H9 (cell line): ENCODE measurements around the gene C1orf141. TPM values are rescaled to one million over a fixed set of nuclear protein-coding genes. Genes with fewer than 3 reads are reported as not detected.

Experiments used
- DNase-seq: peaks from one replicate; pipeline ENCODE4 v3.0.0-alpha.2; 2017
- H2AFZ ChIP-seq: one replicate; pipeline ENCODE4 v1.6.1; 2013; ENCODE audit warnings: mild to moderate bottlenecking, low read length, control low read depth, moderate library complexity
- H2AK5ac ChIP-seq: 2 replicates; pipeline ENCODE4 v1.6.1; 2013; ENCODE audit warnings: low read length, control low read depth, mixed read lengths; ENCODE audit not compliant: insufficient read length
- H2BK120ac ChIP-seq: one replicate; pipeline ENCODE4 v1.6.1; 2013; ENCODE audit warnings: low read depth, mild to moderate bottlenecking, low read length, control low read depth, inconsistent platforms; ENCODE audit not compliant: poor library complexity, severe bottlenecking
- H2BK12ac ChIP-seq: 2 replicates; pipeline ENCODE4 v1.6.1; 2013; ENCODE audit warnings: low read length, control low read depth, mixed read lengths, low read depth; ENCODE audit not compliant: insufficient read length
- H2BK15ac ChIP-seq: 2 replicates; pipeline ENCODE4 v1.6.1; 2013; ENCODE audit warnings: low read depth, low read length, control low read depth
- H2BK20ac ChIP-seq: one replicate; pipeline ENCODE4 v1.6.1; 2013; ENCODE audit warnings: low read depth, mild to moderate bottlenecking, low read length, control low read depth, inconsistent platforms; ENCODE audit not compliant: poor library complexity, severe bottlenecking
- H2BK5ac ChIP-seq: 2 replicates; pipeline ENCODE4 v1.6.1; 2013; ENCODE audit warnings: low read length, control low read depth, mixed read lengths; ENCODE audit not compliant: insufficient read length
- H3K14ac ChIP-seq: 2 replicates; pipeline ENCODE4 v1.6.1; 2013; ENCODE audit warnings: low read length, control low read depth; ENCODE audit not compliant: insufficient read depth
- H3K18ac ChIP-seq: 2 replicates; pipeline ENCODE4 v1.6.1; 2013; ENCODE audit warnings: low read depth, mild to moderate bottlenecking, mixed read lengths, low read length, control low read depth; ENCODE audit not compliant: insufficient read length
- H3K23ac ChIP-seq: 2 replicates; pipeline ENCODE4 v1.6.1; 2013; ENCODE audit warnings: low read length, control low read depth, mixed read lengths, low read depth; ENCODE audit not compliant: insufficient read length
- H3K23me2 ChIP-seq: 2 replicates; pipeline ENCODE4 v1.6.1; 2013; ENCODE audit warnings: low read depth, mild to moderate bottlenecking, mixed read lengths, low read length, control low read depth; ENCODE audit not compliant: insufficient read length, poor library complexity, severe bottlenecking
- H3K27ac ChIP-seq: 2 replicates; pipeline ENCODE4 v1.5.1; 2013; ENCODE audit warnings: low read length, control low read depth, mixed read lengths, low read depth; ENCODE audit not compliant: insufficient read length
- H3K27me3 ChIP-seq: 2 replicates; pipeline ENCODE4 v1.6.1; 2013; ENCODE audit warnings: low read length, control low read depth, inconsistent platforms; ENCODE audit not compliant: insufficient read depth
- H3K4ac ChIP-seq: 2 replicates; pipeline ENCODE4 v1.6.1; 2013; ENCODE audit warnings: low read depth, mild to moderate bottlenecking, control low read depth, inconsistent platforms, low read length, moderate library complexity
- H3K4me1 ChIP-seq: 2 replicates; pipeline ENCODE4 v1.6.1; 2013; ENCODE audit warnings: low read length, control low read depth, inconsistent platforms; ENCODE audit not compliant: insufficient read depth
- H3K4me2 ChIP-seq: 2 replicates; pipeline ENCODE4 v1.6.1; 2013; ENCODE audit warnings: low read length, control low read depth, mixed read lengths; ENCODE audit not compliant: insufficient read length, insufficient read depth
- H3K56ac ChIP-seq: 2 replicates; pipeline ENCODE4 v1.6.1; 2013; ENCODE audit warnings: low read depth, mild to moderate bottlenecking, mixed read lengths, low read length, control low read depth; ENCODE audit not compliant: insufficient read length
- H3K79me1 ChIP-seq: 2 replicates; pipeline ENCODE4 v1.6.1; 2013; ENCODE audit warnings: low read depth, mild to moderate bottlenecking, moderate library complexity, low read length, control low read depth, inconsistent platforms; ENCODE audit not compliant: insufficient read depth, poor library complexity, severe bottlenecking
- H3K79me2 ChIP-seq: 2 replicates; pipeline ENCODE4 v1.6.1; 2013; ENCODE audit warnings: low read length, control low read depth, inconsistent platforms; ENCODE audit not compliant: insufficient read depth
- H3K9ac ChIP-seq: 2 replicates; pipeline ENCODE4 v1.6.1; 2013; ENCODE audit warnings: low read length, control low read depth, mixed read lengths; ENCODE audit not compliant: insufficient read length; ENCODE audit errors: extremely low read depth
- H3K9me3 ChIP-seq: one replicate; pipeline ENCODE4 v1.6.1; 2013; ENCODE audit warnings: low read depth, low read length, inconsistent platforms; ENCODE audit not compliant: control insufficient read depth
- H3T11ph ChIP-seq: one replicate; pipeline ENCODE4 v1.6.1; 2013; ENCODE audit warnings: mild to moderate bottlenecking, low read length, control low read depth, inconsistent platforms
- H4K20me1 ChIP-seq: one replicate; pipeline ENCODE4 v1.6.1; 2013; ENCODE audit not compliant: control insufficient read depth, insufficient read length, insufficient read depth
- H4K5ac ChIP-seq: 2 replicates; pipeline ENCODE4 v1.6.1; 2013; ENCODE audit warnings: low read depth, mild to moderate bottlenecking, mixed read lengths, low read length, control low read depth; ENCODE audit not compliant: insufficient read length
- H4K8ac ChIP-seq: replicated peaks from 2 replicates; pipeline ENCODE4 v1.6.1; 2013; ENCODE audit warnings: low read length, control low read depth, mixed read lengths, low read depth; ENCODE audit not compliant: insufficient read length
- H4K91ac ChIP-seq: 2 replicates; pipeline ENCODE4 v1.6.1; 2013; ENCODE audit warnings: low read depth, mild to moderate bottlenecking, moderate library complexity, mixed read lengths, low read length, control low read depth; ENCODE audit not compliant: insufficient read length
- H3K27ac Mint-ChIP-seq, 3 experiments: 2 replicates in 2 of 3; 3 replicates in 1 of 3; pipeline ENCODE4 v1.8.0; 2020 to 2021; ENCODE audit warnings: mixed read lengths in 3 of 3, mild to moderate bottlenecking in 1 of 3, moderate library complexity in 1 of 3
- H3K27me3 Mint-ChIP-seq: 2 replicates; pipeline ENCODE4 v1.8.0; 2021; ENCODE audit warnings: low read depth, mild to moderate bottlenecking, moderate library complexity, mixed read lengths
- H3K36me3 Mint-ChIP-seq, 3 experiments: 2 replicates in 2 of 3; 3 replicates in 1 of 3; pipeline ENCODE4 v1.8.0; 2020 to 2021; ENCODE audit warnings: low read depth in 3 of 3, mixed read lengths in 3 of 3; ENCODE audit not compliant: insufficient read depth in 1 of 3
- H3K4me1 Mint-ChIP-seq, 2 experiments: 2 replicates each; pipeline ENCODE4 v1.8.0; 2020; ENCODE audit warnings: mixed read lengths in 2 of 2
- H3K4me3 Mint-ChIP-seq, 2 experiments: 2 replicates in 1 of 2; 3 replicates in 1 of 2; pipeline ENCODE4 v1.8.0; 2020 to 2021; ENCODE audit warnings: mild to moderate bottlenecking in 2 of 2, mixed read lengths in 2 of 2, moderate library complexity in 1 of 2
- H3K9me3 Mint-ChIP-seq, 2 experiments: 2 replicates in 1 of 2; 3 replicates in 1 of 2; pipeline ENCODE4 v1.8.0; 2020; ENCODE audit warnings: mild to moderate bottlenecking in 2 of 2, mixed read lengths in 2 of 2, moderate library complexity in 1 of 2
- WGBS: extraction: QIAGEN DNeasy Blood & Tissue Kit; methylation state at CpG from one replicate; pipeline ENCODE4 v1.1.7; 2013; ENCODE audit warnings: missing lambda C conversion rate, low lambda C conversion rate, mixed read lengths; ENCODE audit not compliant: insufficient read length; ENCODE audit errors: extremely low coverage; 5-methylcytosine and 5-hydroxymethylcytosine counted together
- total RNA-seq: library from RNA; stranded (reverse); gene quantifications from 2 replicates; pipeline ENCODE4 v1.2.1, GENCODE V29; 2021
- TF ChIP-seq, protein P1 (sequence below): fragments of 200-600 bp; sonication (generic); conservative IDR thresholded peaks from 3 replicates; pipeline ENCODE4 v1.8.0; 2021; ENCODE audit warnings: antibody characterized with exemption, mild to moderate bottlenecking

The C1orf141 gene
- total RNA-seq, 1 experiment from 2014 or later, result not detected

DNA sequence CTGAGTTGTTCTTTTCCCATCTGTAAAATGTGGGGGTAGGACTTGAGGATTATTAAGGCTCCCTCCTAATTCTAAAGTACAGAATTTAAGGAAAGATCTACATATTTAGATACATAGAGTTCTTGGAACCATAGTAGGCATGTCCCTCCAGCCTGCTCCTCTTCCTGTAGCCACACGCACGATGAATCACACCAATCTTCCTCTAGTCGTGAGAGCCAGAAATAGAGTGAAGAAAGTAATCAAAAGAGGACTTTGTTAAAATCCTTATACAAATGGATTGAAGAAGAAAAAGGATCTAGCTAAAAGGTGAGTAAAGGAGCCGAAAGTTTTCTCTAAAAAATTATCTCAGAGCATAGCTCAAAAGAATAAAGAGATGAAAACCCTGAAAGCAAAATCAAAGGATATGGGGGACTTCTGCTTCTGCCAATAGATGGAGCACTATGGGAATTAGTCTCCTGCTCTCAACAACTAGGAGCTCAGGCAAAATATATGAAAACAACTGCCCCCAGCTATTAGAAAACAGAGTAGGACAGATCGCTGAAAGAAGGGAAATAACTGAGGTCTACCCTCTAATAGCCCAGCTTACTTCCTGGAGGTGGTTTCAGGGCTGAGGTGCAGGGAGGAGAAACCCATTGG lies 8.5 kb downstream of the C1orf141 start:
- H3K23me2 ChIP-seq, result no peaks in the 10 kb centered on the region
- H3K9me3 ChIP-seq, result no peaks in the 10 kb centered on the region
- H3K14ac ChIP-seq, result no peak overlapping the region
- peaks cover 0 to 6% of the 10 kb centered on the region in 2 experiments; a peak in 1 of 4 replicates for H3K4me1 Mint-ChIP-seq
- H3K79me2 ChIP-seq, result no peaks in the 10 kb centered on the region
- peaks cover 3% of the 10 kb centered on the region; the same call in 1 of the 2 replicates for H3K4me1 ChIP-seq
- H3K27ac Mint-ChIP-seq, result no peak overlapping the region
- H3K79me1 ChIP-seq, result no peaks in the 10 kb centered on the region
- H3K9ac ChIP-seq, result no peak overlapping the region
- no peak overlapping the region for H3K27ac ChIP-seq
- no peak overlapping the region for H2BK12ac ChIP-seq
- H2BK120ac ChIP-seq, result no peak overlapping the region
- H3K4me3 Mint-ChIP-seq, result no peak overlapping the region
- H3K56ac ChIP-seq, result no peak overlapping the region
- H3K9me3 Mint-ChIP-seq, result no peaks in the 10 kb centered on the region
- H3T11ph ChIP-seq, result no peak overlapping the region
- H4K8ac ChIP-seq, result no peak overlapping the region
- H3K18ac ChIP-seq, result no peak overlapping the region
- no peaks in the 10 kb centered on the region for H3K27me3 Mint-ChIP-seq
- no peak overlapping the region for H2BK20ac ChIP-seq
- no CpG with 5 or more reads among the region's 5 CpGs for WGBS
- no peak overlapping the region for H3K23ac ChIP-seq
- H3K36me3 Mint-ChIP-seq, result no peaks in the 10 kb centered on the region
- H2BK15ac ChIP-seq, result no peak overlapping the region
- no peaks in the 10 kb centered on the region for H3K27me3 ChIP-seq
- H3K4me2 ChIP-seq, result no peak overlapping the region
- no peak for DNase-seq
- no peak overlapping the region for H2BK5ac ChIP-seq
- no peak overlapping the region for H4K91ac ChIP-seq
- no peaks in the 10 kb centered on the region for H4K20me1 ChIP-seq
- no peak overlapping the region for H2AK5ac ChIP-seq
- H2AFZ ChIP-seq, result peak overlapping the region; percentile 85
- no peak overlapping the region for H3K4ac ChIP-seq
- TF ChIP-seq, protein P1, sequence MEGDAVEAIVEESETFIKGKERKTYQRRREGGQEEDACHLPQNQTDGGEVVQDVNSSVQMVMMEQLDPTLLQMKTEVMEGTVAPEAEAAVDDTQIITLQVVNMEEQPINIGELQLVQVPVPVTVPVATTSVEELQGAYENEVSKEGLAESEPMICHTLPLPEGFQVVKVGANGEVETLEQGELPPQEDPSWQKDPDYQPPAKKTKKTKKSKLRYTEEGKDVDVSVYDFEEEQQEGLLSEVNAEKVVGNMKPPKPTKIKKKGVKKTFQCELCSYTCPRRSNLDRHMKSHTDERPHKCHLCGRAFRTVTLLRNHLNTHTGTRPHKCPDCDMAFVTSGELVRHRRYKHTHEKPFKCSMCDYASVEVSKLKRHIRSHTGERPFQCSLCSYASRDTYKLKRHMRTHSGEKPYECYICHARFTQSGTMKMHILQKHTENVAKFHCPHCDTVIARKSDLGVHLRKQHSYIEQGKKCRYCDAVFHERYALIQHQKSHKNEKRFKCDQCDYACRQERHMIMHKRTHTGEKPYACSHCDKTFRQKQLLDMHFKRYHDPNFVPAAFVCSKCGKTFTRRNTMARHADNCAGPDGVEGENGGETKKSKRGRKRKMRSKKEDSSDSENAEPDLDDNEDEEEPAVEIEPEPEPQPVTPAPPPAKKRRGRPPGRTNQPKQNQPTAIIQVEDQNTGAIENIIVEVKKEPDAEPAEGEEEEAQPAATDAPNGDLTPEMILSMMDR, result peak; percentile 37; the same call in 2 of the 3 replicates
- no peak overlapping the region for H4K5ac ChIP-seq
